Activated B cell treated with CpG ODN at 0.5 μM for 24 hours (primary cell): ENCODE data around the gene EGFR. TPM values are rescaled to one million over a fixed set of nuclear protein-coding genes. Genes with fewer than 3 reads are reported as not detected.
"Not testable (repeated sequence)": the region's sequence is repeated elsewhere in the genome, so short reads cannot be mapped to it uniquely, and the experiment has no call there.

Experiments
- ATAC-seq: fragments of 200-7000 bp; cut with Tn5 transposase; one replicate; pipeline ENCODE4 v1.10.0; 2021; ENCODE audit warnings: low read depth, mild to moderate bottlenecking, moderate library complexity
- CTCF ChIA-PET: fragments of 350-600 bp; sonication (Branson Sonifier 250); formaldehyde crosslinking; loops from one replicate; lab custom pipeline; 2021; ENCODE audit warnings: antibody characterized with exemption; lab: Charles Lee
- POLR2A ChIA-PET: fragments of 350-600 bp; sonication (Branson Sonifier 250); formaldehyde crosslinking; loops from one replicate; lab custom pipeline; 2021; ENCODE audit warnings: antibody characterized with exemption; lab: Charles Lee
- DNase-seq: peaks from one replicate; pipeline ENCODE4 v3.0.0; 2022
- H3K27ac Mint-ChIP-seq: one replicate; pipeline ENCODE4 v1.8.0; 2020; ENCODE audit warnings: mixed read lengths
- H3K27me3 Mint-ChIP-seq: one replicate; pipeline ENCODE4 v1.8.0; 2021; ENCODE audit warnings: mixed read lengths
- H3K36me3 Mint-ChIP-seq: one replicate; pipeline ENCODE4 v1.8.0; 2021; ENCODE audit warnings: low read depth, mixed read lengths
- H3K4me1 Mint-ChIP-seq: one replicate; pipeline ENCODE4 v1.8.0; 2021; ENCODE audit warnings: mixed read lengths
- H3K4me3 Mint-ChIP-seq: one replicate; pipeline ENCODE4 v1.8.0; 2020; ENCODE audit warnings: mild to moderate bottlenecking, mixed read lengths
- H3K9me3 Mint-ChIP-seq: one replicate; pipeline ENCODE4 v1.8.0; 2020; ENCODE audit warnings: mixed read lengths
- intact Hi-C: fragments of 100-400 bp; cut with micrococcal nuclease; formaldehyde crosslinking; loops from one replicate; pipeline ENCODE4 v1.15.1; 2024
- total RNA-seq: library from RNA; stranded (reverse); gene quantifications from 2 replicates; pipeline ENCODE4 v1.2.3, GENCODE V29; 2022
- TF ChIP-seq, protein P1 (sequence below): fragments of 200-600 bp; IDR thresholded peaks from one replicate; pipeline ENCODE4 v1.8.0; 2022; ENCODE audit warnings: antibody characterized with exemption, mild to moderate bottlenecking

EGFR gene
- total RNA-seq, 1 donor from 2014 or later, result not detected

DNA sequence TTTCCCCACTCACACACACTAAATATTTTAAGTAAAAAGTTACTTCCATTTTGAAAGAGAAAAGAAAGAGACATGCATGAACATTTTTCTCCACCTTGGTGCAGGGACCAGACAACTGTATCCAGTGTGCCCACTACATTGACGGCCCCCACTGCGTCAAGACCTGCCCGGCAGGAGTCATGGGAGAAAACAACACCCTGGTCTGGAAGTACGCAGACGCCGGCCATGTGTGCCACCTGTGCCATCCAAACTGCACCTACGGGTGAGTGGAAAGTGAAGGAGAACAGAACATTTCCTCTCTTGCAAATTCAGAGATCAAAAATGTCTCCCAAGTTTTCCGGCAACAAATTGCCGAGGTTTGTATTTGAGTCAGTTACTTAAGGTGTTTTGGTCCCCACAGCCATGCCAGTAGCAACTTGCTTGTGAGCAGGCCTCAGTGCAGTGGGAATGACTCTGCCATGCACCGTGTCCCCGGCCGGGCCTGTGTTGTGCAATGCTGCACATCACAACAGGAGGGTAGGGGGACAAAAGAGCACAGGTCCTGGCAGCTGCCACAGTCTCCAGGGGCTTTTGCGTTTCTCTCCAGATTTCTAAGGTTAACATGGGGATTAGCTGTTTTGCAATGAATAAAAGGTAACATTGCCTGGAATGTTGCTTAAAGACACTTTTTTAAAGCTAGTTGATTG lies 146.5 kb downstream of the EGFR start:
- no peaks in the 10 kb centered on the region for H3K36me3 Mint-ChIP-seq
- no peaks in the 10 kb centered on the region for H3K4me1 Mint-ChIP-seq
- ATAC-seq, result no peak
- TF ChIP-seq, protein P1, sequence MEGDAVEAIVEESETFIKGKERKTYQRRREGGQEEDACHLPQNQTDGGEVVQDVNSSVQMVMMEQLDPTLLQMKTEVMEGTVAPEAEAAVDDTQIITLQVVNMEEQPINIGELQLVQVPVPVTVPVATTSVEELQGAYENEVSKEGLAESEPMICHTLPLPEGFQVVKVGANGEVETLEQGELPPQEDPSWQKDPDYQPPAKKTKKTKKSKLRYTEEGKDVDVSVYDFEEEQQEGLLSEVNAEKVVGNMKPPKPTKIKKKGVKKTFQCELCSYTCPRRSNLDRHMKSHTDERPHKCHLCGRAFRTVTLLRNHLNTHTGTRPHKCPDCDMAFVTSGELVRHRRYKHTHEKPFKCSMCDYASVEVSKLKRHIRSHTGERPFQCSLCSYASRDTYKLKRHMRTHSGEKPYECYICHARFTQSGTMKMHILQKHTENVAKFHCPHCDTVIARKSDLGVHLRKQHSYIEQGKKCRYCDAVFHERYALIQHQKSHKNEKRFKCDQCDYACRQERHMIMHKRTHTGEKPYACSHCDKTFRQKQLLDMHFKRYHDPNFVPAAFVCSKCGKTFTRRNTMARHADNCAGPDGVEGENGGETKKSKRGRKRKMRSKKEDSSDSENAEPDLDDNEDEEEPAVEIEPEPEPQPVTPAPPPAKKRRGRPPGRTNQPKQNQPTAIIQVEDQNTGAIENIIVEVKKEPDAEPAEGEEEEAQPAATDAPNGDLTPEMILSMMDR, result no peak
- no peak overlapping the region for H3K4me3 Mint-ChIP-seq
- no peak for DNase-seq
- no peaks in the 10 kb centered on the region for H3K27me3 Mint-ChIP-seq
- H3K27ac Mint-ChIP-seq, result no peak overlapping the region
- CTCF ChIA-PET, result no interaction called here
- intact Hi-C loops, result no loop called here
- no peaks in the 10 kb centered on the region for H3K9me3 Mint-ChIP-seq
- POLR2A ChIA-PET, result interaction anchor here (0.7 kb wide), 1 partner anchor 23 kb away, joined by 4 read pairs; no protein-coding TSS in a partner anchor

DNA sequence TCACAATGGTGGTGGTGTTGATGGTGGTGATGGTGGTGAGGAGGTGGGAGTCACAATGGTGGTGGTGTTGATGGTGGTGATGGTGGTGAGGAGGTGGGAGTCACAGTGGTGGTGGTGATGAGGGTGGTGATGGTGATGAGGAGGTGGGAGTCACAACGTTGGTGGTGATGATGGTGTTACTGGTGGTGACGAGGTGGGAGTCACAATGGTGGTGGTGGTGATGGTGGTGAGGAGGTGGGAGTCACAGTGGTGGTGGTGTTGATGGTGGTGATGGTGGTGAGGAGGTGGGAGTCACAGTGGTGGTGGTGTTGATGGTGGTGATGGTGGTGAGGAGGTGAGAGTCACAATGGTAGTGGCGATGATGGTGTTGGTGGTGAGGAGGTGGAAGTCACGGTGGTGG lies 148.5 kb downstream of the EGFR start:
- CTCF ChIA-PET, result not testable (repeated sequence)

DNA sequence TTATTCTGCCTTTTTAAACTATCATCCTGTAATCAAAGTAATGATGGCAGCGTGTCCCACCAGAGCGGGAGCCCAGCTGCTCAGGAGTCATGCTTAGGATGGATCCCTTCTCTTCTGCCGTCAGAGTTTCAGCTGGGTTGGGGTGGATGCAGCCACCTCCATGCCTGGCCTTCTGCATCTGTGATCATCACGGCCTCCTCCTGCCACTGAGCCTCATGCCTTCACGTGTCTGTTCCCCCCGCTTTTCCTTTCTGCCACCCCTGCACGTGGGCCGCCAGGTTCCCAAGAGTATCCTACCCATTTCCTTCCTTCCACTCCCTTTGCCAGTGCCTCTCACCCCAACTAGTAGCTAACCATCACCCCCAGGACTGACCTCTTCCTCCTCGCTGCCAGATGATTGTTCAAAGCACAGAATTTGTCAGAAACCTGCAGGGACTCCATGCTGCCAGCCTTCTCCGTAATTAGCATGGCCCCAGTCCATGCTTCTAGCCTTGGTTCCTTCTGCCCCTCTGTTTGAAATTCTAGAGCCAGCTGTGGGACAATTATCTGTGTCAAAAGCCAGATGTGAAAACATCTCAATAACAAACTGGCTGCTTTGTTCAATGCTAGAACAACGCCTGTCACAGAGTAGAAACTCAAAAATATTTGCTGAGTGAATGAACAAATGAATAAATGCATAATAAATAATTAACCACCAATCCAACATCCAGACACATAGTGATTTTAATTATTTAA lies 151.7 kb downstream of the EGFR start:
- DNase-seq (no peak), ATAC-seq (no peak)
- no peaks in the 10 kb centered on the region for H3K36me3 Mint-ChIP-seq
- no peak overlapping the region for H3K27ac Mint-ChIP-seq
- H3K4me3 Mint-ChIP-seq, result no peak overlapping the region
- no peaks in the 10 kb centered on the region for H3K4me1 Mint-ChIP-seq
- ChIA-PET POLR2A (no interaction called here), CTCF (no interaction called here)
- intact Hi-C loops, result no loop called here
- H3K27me3 Mint-ChIP-seq, result peaks cover 2% of the 10 kb centered on the region
- TF ChIP-seq, protein P1, result no peak
- H3K9me3 Mint-ChIP-seq, result no peaks in the 10 kb centered on the region

More for the DNA sequence above, 148.5 kb downstream of the EGFR start:
- ATAC-seq, H3K4me3 Mint-ChIP-seq, H3K4me1 Mint-ChIP-seq, DNase-seq, H3K27ac Mint-ChIP-seq, H3K9me3 Mint-ChIP-seq, H3K27me3 Mint-ChIP-seq, POLR2A ChIA-PET, intact Hi-C loops, H3K36me3 Mint-ChIP-seq: not testable (repeated sequence)

DNA sequence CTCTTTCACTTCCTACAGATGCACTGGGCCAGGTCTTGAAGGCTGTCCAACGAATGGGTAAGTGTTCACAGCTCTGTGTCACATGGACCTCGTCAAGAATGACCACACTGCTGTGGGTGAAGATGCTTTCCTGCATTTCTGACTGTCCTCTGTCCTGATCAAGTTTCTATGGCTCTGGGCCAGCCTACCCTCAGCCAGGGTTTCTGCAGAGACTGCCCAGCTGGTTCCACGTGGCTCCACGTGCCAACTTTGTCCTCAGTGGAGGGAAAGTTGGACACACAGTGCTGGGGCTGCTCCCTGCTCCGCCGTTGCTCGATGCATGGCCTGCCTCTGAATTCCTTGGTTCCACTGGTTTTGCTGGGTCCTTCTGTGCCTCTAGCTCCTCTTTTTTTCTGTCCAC lies 152.3 kb downstream of the EGFR start:
- H3K36me3 Mint-ChIP-seq, result no peaks in the 10 kb centered on the region
- H3K27ac Mint-ChIP-seq, result no peak overlapping the region
- POLR2A ChIA-PET, result no interaction called here
- no peaks in the 10 kb centered on the region for H3K4me1 Mint-ChIP-seq
- no peaks in the 10 kb centered on the region for H3K9me3 Mint-ChIP-seq
- no peak for ATAC-seq
- H3K4me3 Mint-ChIP-seq, result no peak overlapping the region
- H3K27me3 Mint-ChIP-seq, result peaks cover 4% of the 10 kb centered on the region
- no peak for DNase-seq
- TF ChIP-seq, protein P1, result no peak
- CTCF ChIA-PET, result no interaction called here
- intact Hi-C loops, result no loop called here

DNA sequence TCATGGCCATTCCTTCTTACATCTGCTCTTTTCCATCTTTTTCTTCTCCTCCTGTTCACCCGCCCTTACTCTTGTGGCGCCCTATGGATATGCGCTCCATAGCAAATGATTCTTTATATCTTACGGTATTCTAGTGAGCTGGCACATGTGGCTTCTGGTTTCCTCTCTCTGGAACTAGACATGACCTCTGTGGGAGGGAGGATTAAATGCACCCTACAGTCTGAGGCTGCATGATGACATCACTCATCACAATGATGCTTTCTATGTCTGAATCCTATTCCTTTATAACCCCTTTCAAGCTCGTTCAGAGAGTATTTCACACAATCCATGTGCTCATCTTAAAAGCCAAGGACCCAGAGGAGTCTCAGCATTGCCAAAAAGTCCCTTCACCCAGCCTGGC lies 153.3 kb downstream of the EGFR start:
- Mint-ChIP-seq H3K27ac (no peak overlapping the region), H3K9me3 (no peaks in the 10 kb centered on the region), H3K27me3 (peaks cover 5% of the 10 kb centered on the region), H3K4me3 (no peak overlapping the region), H3K4me1 (no peaks in the 10 kb centered on the region), H3K36me3 (no peaks in the 10 kb centered on the region)
- POLR2A ChIA-PET, result no interaction called here
- TF ChIP-seq, protein P1, result no peak
- no peak for ATAC-seq
- no peak for DNase-seq
- intact Hi-C loops, result no loop called here
- CTCF ChIA-PET, result no interaction called here
